Left lung (tissue), 10 donors: ENCODE data around the gene SMARCAL1. TPM values are rescaled to one million over a fixed set of nuclear protein-coding genes. Genes with fewer than 3 reads are reported as not detected.

Experiments
- ATAC-seq: fragments of 200-7000 bp; cut with Tn5 transposase; one replicate; pipeline ENCODE4 v1.9.1; 2020; ENCODE audit warnings: moderate library complexity
- DNase-seq, 4 donors: peaks; one replicate each; pipeline ENCODE4 v3.0.0-alpha.2; 2013 to 2020
- H3K27ac ChIP-seq, 2 donors: fragments of 200-600 bp; sonication (generic) in 1 of 2; one replicate each; pipeline versions ENCODE4 v1.5.0 to v1.8.0; 2020 to 2021
- H3K27me3 ChIP-seq, 2 donors: fragments of 200-600 bp; sonication (generic) in 1 of 2; one replicate each; pipeline versions ENCODE4 v1.5.0 to v1.8.0; 2020 to 2021
- H3K36me3 ChIP-seq, 2 donors: fragments of 200-600 bp; sonication (generic) in 1 of 2; one replicate each; pipeline versions ENCODE4 v1.5.0 to v1.8.0; 2020 to 2021
- H3K4me1 ChIP-seq, 2 donors: fragments of 200-600 bp; one replicate each; pipeline ENCODE4 v1.8.0; 2021
- H3K4me3 ChIP-seq, 2 donors: fragments of 200-600 bp; sonication (generic) in 1 of 2; one replicate each; pipeline versions ENCODE4 v1.5.0 to v1.8.0; 2020 to 2021; ENCODE audit warnings: mild to moderate bottlenecking in 1 of 2
- H3K9me3 ChIP-seq, 2 donors: fragments of 200-600 bp; sonication (generic) in 1 of 2; one replicate each; pipeline versions ENCODE4 v1.5.0 to v1.8.0; 2020 to 2021
- CTCF ChIP-seq, 2 donors: fragments of 200-600 bp; sonication (generic) in 1 of 2; IDR thresholded peaks; one replicate each; pipeline versions ENCODE4 v1.5.0 to v1.8.0; 2021; ENCODE audit warnings: antibody characterized with exemption in 2 of 2
- intact Hi-C, 2 donors: fragments of 100-400 bp; cut with DNase I; formaldehyde crosslinking; loops; one replicate each; pipeline versions ENCODE4 v1.11.2 to v1.14.2; 2022
- polyA plus RNA-seq, 6 donors: library from polyadenylated mRNA; unstranded; fragments of 120-200 nt; gene quantifications; one replicate each; pipeline ENCODE4 v1.2.1, GENCODE V29; 2013; ENCODE audit not compliant: insufficient read length in 6 of 6
- total RNA-seq, 2 donors: library from RNA; stranded (reverse); fragmentation: NEBNext Ultra II Directional; extraction: Animal tissue kit (Norgen Biotek cat#: 25700); gene quantifications; one replicate each; pipeline ENCODE4 v1.2.1, GENCODE V29; 2021
- donor health status: DM: no; HTN: yes; CAD: no.
- donor health status: DM: no; HTN: no; CAD: no.

The SMARCAL1 gene
- total and polyA plus RNA-seq, 8 donors, result 18.1 to 34.5 (median 29.8) TPM

GRCh38 chr2:216392945-216393840 lies 19.1 kb upstream of the SMARCAL1 start:
- DNase-seq (no peak), ATAC-seq (no peak)
- intact Hi-C loops, result no loop called here
- no peak for TF ChIP-seq CTCF (IDR thresholded peaks at IDR 0.05)
- Histone ChIP-seq H3K9me3 (no peaks in the 10 kb centered on the region), H3K4me1 (no peaks in the 10 kb centered on the region), H3K4me3 (no peak overlapping the region), H3K27me3 (no peaks in the 10 kb centered on the region), H3K36me3 (no peaks in the 10 kb centered on the region), H3K27ac (no peak overlapping the region)

GRCh38 chr2:216394881-216395280 lies 17.4 kb upstream of the SMARCAL1 start:
- H3K27ac ChIP-seq, result no peak overlapping the region
- TF ChIP-seq CTCF (IDR thresholded peaks at IDR 0.05), result no peak
- intact Hi-C loops, result no loop called here
- no peak overlapping the region for H3K4me3 ChIP-seq
- no peaks in the 10 kb centered on the region for H3K4me1 ChIP-seq
- ATAC-seq (peak; percentile 48), DNase-seq (no peak)
- H3K9me3 ChIP-seq, result no peaks in the 10 kb centered on the region
- H3K27me3 ChIP-seq, result no peaks in the 10 kb centered on the region
- no peaks in the 10 kb centered on the region for H3K36me3 ChIP-seq

- no peaks in the 10 kb centered on the region for H3K27me3 ChIP-seq
- no peak for DNase-seq
- no peaks in the 10 kb centered on the region for H3K36me3 ChIP-seq
- no peaks in the 10 kb centered on the region for H3K9me3 ChIP-seq
- H3K4me3 ChIP-seq, result no peak overlapping the region
- no peak for TF ChIP-seq CTCF (IDR thresholded peaks at IDR 0.05)
- no peaks in the 10 kb centered on the region for H3K4me1 ChIP-seq
- ATAC-seq, result no peak
- intact Hi-C loops, result no loop called here
- no peak overlapping the region for H3K27ac ChIP-seq
Measured at GRCh38 chr2:216399621-216400020, 12.7 kb upstream of the SMARCAL1 start.

- no peak overlapping the region for H3K4me3 ChIP-seq
- H3K4me1 ChIP-seq, result no peaks in the 10 kb centered on the region
- H3K9me3 ChIP-seq, result no peaks in the 10 kb centered on the region
- TF ChIP-seq CTCF (IDR thresholded peaks at IDR 0.05), result no peak
- no peak for DNase-seq
- H3K27ac ChIP-seq, result no peak overlapping the region
- ATAC-seq, result no peak
- no peaks in the 10 kb centered on the region for H3K36me3 ChIP-seq
- intact Hi-C loops, result no loop called here
- H3K27me3 ChIP-seq, result no peaks in the 10 kb centered on the region
Measured at GRCh38 chr2:216402751-216403150, 9.5 kb upstream of the SMARCAL1 start.

- DNase-seq, result peak in 1 of 4 donors; percentile 13
- Histone ChIP-seq H3K27me3 (no peaks in the 10 kb centered on the region), H3K4me1 (no peaks in the 10 kb centered on the region), H3K36me3 (no peaks in the 10 kb centered on the region), H3K4me3 (no peak overlapping the region), H3K27ac (no peak overlapping the region), H3K9me3 (no peaks in the 10 kb centered on the region)
- ATAC-seq, result peak; percentile 82
- TF ChIP-seq CTCF (IDR thresholded peaks at IDR 0.05), result peak; percentile 75 to 76
- intact Hi-C loops, result no loop called here
Measured at GRCh38 chr2:216404010-216404618, 8.2 kb upstream of the SMARCAL1 start.
